SU-DHL-6 (cell line): Measurements from ENCODE around the gene ACSS2.
A peak's percentile ranks its signal among the peaks of the same experiment; 100 is the strongest.

Source experiments
- H2AFZ ChIP-seq: fragments of 200-600 bp; sonication (generic); 2 replicates; pipeline ENCODE4 v1.6.1; 2014; ENCODE audit warnings: low read depth, mild to moderate bottlenecking, moderate library complexity, mixed read lengths, antibody characterized with exemption, low read length; ENCODE audit not compliant: severe bottlenecking
- H3F3A ChIP-seq: fragments of 200-600 bp; shearing (Covaris generic); 2 replicates; pipeline ENCODE4 v1.6.0; 2016; ENCODE audit warnings: antibody characterized with exemption, mild to moderate bottlenecking; ENCODE audit not compliant: insufficient read depth
- H3K27ac ChIP-seq: fragments of 200-600 bp; sonication (generic); 2 replicates; pipeline ENCODE4 v1.5.1; 2016; ENCODE audit warnings: low read depth, mild to moderate bottlenecking, low read length, moderate library complexity, mixed read lengths
- H3K27me3 ChIP-seq: fragments of 200-600 bp; sonication (generic), shearing (Covaris generic); 2 replicates; pipeline ENCODE4 v1.6.0; 2014; ENCODE audit warnings: mild to moderate bottlenecking, low read length
- H3K36me3 ChIP-seq: fragments of 200-600 bp; sonication (generic); 2 replicates; pipeline ENCODE4 v1.6.1; 2014; ENCODE audit warnings: mild to moderate bottlenecking, low read length, mixed read lengths
- H3K4me2 ChIP-seq: fragments of 300-600, 200-600 bp; shearing (Covaris generic), sonication (generic); 2 replicates; pipeline ENCODE4 v1.6.0; 2014; ENCODE audit warnings: low read length, low read depth, mild to moderate bottlenecking; ENCODE audit not compliant: poor library complexity, severe bottlenecking
- H3K4me3 ChIP-seq: fragments of 200-600 bp; sonication (generic); 2 replicates; pipeline ENCODE4 v1.5.1; 2014; ENCODE audit warnings: antibody characterized with exemption, low read length, mild to moderate bottlenecking, mixed read lengths; ENCODE audit not compliant: insufficient read depth, poor library complexity, severe bottlenecking
- H3K79me2 ChIP-seq: fragments of 200-600 bp; sonication (generic); 2 replicates; pipeline ENCODE4 v1.6.1; 2014; ENCODE audit warnings: mild to moderate bottlenecking, low read length, moderate library complexity; ENCODE audit not compliant: insufficient read depth
- H3K9ac ChIP-seq: fragments of 200-600 bp; sonication (generic); 2 replicates; pipeline ENCODE4 v1.7.0; 2014; ENCODE audit warnings: mild to moderate bottlenecking, low read length
- H3K9me2 ChIP-seq: fragments of 200-600 bp; sonication (generic); replicated peaks from 2 replicates; pipeline ENCODE4 v1.6.1; 2014; ENCODE audit warnings: low read length; ENCODE audit not compliant: insufficient read depth
- H3K9me3 ChIP-seq: fragments of 200-600 bp; sonication (generic); 2 replicates; pipeline ENCODE4 v1.6.1; 2014; ENCODE audit warnings: low read length, mixed read lengths; ENCODE audit not compliant: insufficient read depth
- H4K20me1 ChIP-seq: fragments of 200-600 bp; sonication (generic); 2 replicates; pipeline ENCODE4 v1.6.1; 2014; ENCODE audit warnings: low read depth, mild to moderate bottlenecking, antibody characterized with exemption, low read length, moderate library complexity, mixed read lengths
- EZH2phosphoT487 ChIP-seq: fragments of 200-600 bp; sonication (generic), shearing (Covaris generic); conservative IDR thresholded peaks from 2 replicates; pipeline ENCODE4 v1.6.1; 2018; ENCODE audit warnings: mild to moderate bottlenecking, antibody characterized with exemption, low read length, moderate library complexity, mixed read lengths
- TF ChIP-seq, protein P1 (sequence below): fragments of 200-600 bp; sonication (generic); IDR thresholded peaks from one replicate; pipeline ENCODE4 v1.5.1; 2017; ENCODE audit warnings: antibody characterized with exemption, mild to moderate bottlenecking, low read length, moderate library complexity; ENCODE audit not compliant: insufficient read depth, poor library complexity, severe bottlenecking

The ACSS2 gene

DNA sequence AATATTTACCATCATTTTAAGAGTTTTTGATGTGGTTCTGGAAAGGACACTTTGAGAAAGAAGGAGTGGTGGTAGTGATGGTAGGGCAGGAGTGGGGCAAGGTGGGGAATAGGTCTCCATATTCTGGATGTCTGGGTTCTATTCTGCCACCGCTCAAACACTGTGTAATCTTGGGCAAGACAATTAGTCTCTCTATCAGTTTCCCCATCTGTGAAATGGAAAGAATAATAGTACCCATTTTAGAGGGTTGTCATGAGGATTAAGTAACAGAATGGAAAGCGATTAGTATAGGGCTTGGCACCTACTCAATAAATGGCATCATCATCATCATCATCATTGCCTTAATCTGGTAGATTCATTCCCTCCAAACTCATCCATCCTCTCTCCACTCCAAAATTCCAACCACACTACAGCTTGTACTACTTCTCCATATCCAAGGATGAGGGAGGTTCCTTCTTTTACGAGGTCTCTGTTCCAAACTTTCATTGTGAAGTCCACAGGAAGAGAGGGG, 2.8 kb upstream of the ACSS2 start:
- Histone ChIP-seq H3K9me2 (no peaks in the 10 kb centered on the region), H3K4me2 (no peak overlapping the region), H3K36me3 (no peaks in the 10 kb centered on the region), H3K9me3 (no peaks in the 10 kb centered on the region), H2AFZ (no peak overlapping the region), H3K27me3 (no peaks in the 10 kb centered on the region), H3K4me3 (no peak overlapping the region), H3F3A (no peaks in the 10 kb centered on the region), H3K9ac (no peak overlapping the region), H3K27ac (no peak overlapping the region), H4K20me1 (no peaks in the 10 kb centered on the region), H3K79me2 (no peaks in the 10 kb centered on the region)
- TF ChIP-seq, protein P1, sequence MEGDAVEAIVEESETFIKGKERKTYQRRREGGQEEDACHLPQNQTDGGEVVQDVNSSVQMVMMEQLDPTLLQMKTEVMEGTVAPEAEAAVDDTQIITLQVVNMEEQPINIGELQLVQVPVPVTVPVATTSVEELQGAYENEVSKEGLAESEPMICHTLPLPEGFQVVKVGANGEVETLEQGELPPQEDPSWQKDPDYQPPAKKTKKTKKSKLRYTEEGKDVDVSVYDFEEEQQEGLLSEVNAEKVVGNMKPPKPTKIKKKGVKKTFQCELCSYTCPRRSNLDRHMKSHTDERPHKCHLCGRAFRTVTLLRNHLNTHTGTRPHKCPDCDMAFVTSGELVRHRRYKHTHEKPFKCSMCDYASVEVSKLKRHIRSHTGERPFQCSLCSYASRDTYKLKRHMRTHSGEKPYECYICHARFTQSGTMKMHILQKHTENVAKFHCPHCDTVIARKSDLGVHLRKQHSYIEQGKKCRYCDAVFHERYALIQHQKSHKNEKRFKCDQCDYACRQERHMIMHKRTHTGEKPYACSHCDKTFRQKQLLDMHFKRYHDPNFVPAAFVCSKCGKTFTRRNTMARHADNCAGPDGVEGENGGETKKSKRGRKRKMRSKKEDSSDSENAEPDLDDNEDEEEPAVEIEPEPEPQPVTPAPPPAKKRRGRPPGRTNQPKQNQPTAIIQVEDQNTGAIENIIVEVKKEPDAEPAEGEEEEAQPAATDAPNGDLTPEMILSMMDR, result no peak
- TF ChIP-seq EZH2phosphoT487, result no peak

DNA sequence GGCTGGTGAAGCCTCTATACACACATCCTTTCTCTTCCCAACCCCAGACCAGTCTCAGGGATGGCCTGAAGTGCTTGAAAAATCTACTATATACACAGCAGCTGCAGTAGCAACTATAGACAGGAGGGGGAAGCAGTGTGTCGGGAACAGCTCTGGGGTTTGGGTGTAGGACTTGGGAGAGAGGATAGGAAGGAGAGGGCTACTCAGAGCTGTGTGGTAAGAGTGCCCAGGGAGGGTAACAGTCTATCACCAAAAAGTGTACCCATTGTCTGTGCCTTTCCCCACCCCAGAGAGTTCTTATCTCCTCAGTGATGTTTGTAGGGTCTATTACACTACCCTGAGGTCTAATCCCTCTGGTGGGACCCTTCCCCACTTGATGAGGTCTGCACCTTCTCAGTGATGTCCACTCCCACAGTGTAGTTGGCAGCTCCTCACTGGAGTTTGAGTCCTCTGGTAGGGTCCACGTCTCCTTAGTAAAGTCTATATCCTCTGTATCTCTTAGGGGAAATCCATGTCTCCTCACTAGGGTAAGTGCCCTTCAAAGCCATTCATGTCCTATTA, 2.2 kb upstream of the ACSS2 start:
- Histone ChIP-seq H3K9me2 (no peaks in the 10 kb centered on the region), H2AFZ (no peak overlapping the region), H3F3A (no peaks in the 10 kb centered on the region), H3K4me3 (no peak overlapping the region), H4K20me1 (no peaks in the 10 kb centered on the region), H3K9me3 (no peaks in the 10 kb centered on the region), H3K4me2 (no peak overlapping the region), H3K79me2 (no peaks in the 10 kb centered on the region), H3K36me3 (no peaks in the 10 kb centered on the region), H3K9ac (no peak overlapping the region), H3K27me3 (no peaks in the 10 kb centered on the region), H3K27ac (no peak overlapping the region)
- TF ChIP-seq, protein P1, result peak; percentile 55
- TF ChIP-seq EZH2phosphoT487, result no peak

- peak overlapping the region; percentile 51 for H3K4me3 ChIP-seq
- no peak overlapping the region for H3K27ac ChIP-seq
- peak overlapping the region; percentile 92 for H2AFZ ChIP-seq
- H3K79me2 ChIP-seq, result no peaks in the 10 kb centered on the region
- H3K9ac ChIP-seq, result peak overlapping the region; percentile 8; the same call in 1 of the 2 replicates
- no peaks in the 10 kb centered on the region for H3K9me3 ChIP-seq
- H3K4me2 ChIP-seq, result peak overlapping the region; percentile 64
- H3K36me3 ChIP-seq, result no peaks in the 10 kb centered on the region
- H3F3A ChIP-seq, result no peaks in the 10 kb centered on the region
- H3K27me3 ChIP-seq, result no peaks in the 10 kb centered on the region
- H4K20me1 ChIP-seq, result no peaks in the 10 kb centered on the region
- no peaks in the 10 kb centered on the region for H3K9me2 ChIP-seq
- TF ChIP-seq, protein P1, result no peak
- no peak for TF ChIP-seq EZH2phosphoT487
Measured at GRCh38 chr20:34875642-34876405, 588 bp upstream of the ACSS2 start.
